Activated CD8-positive, alpha-beta memory T cell treated with anti-CD3 and anti-CD28 coated beads for 36 hours (primary cell): Measurements from ENCODE around the gene TMUB1. TPM values are rescaled to one million over a fixed set of nuclear protein-coding genes. Genes with fewer than 3 reads are reported as not detected.

Experiments used
- CTCF ChIA-PET: fragments of 350-600 bp; sonication (Branson Sonifier 250); formaldehyde crosslinking; loops from one replicate; lab custom pipeline; 2021; ENCODE audit warnings: antibody characterized with exemption; lab: Charles Lee
- POLR2A ChIA-PET: fragments of 350-600 bp; sonication (Branson Sonifier 250); formaldehyde crosslinking; loops from one replicate; lab custom pipeline; 2021; ENCODE audit warnings: antibody characterized with exemption; lab: Charles Lee
- total RNA-seq, 2 experiments: library from RNA; stranded (reverse); gene quantifications; one replicate each; pipeline ENCODE4 v1.2.3, GENCODE V29; 2021

TMUB1 gene
- total RNA-seq, 2 experiments from 2014 or later = 77.4 to 79.7 TPM

DNA sequence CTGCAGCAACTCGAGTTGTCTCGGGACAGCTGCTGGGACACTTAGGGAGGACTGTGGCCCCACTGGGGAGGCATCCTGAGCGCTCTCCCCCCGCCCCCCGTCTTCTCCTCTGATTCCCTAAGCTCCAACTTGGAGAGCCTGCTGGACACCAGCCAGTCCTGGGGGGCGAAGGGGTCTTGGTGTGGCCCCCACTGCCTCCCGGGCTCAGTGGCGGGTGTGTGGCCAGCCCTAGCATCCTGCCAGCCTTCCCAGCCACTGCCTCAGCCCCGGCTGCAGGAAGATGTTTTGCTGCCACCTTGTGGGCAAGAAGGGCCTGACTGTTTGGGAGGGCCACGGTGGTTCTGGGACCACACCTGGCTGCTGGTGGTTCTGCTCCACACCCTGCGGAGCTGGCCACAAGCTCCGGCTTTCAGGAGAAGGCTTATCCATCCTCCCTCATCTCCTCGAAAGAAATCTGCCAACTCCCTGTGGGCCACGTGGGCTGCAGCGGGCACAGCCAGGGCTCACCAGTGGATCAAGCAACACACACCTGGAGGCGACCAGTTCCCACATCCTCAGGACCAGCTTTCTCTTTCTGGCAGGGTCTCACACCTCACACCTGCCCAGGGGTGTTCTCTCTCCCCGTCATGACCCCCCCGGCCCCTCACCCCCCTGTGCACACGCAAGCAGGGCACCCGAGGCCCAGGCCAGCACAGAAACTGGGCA, 27.8 kb upstream of the TMUB1 start:
- CTCF ChIA-PET = interaction anchor here (0.6 to 3.1 kb wide), 27 partner anchors 8 to 213 kb away, joined by 3 to 20 read pairs (median 4); partner anchors contain the start of genes ABCB8 and ASB10
- POLR2A ChIA-PET = no interaction called here

DNA sequence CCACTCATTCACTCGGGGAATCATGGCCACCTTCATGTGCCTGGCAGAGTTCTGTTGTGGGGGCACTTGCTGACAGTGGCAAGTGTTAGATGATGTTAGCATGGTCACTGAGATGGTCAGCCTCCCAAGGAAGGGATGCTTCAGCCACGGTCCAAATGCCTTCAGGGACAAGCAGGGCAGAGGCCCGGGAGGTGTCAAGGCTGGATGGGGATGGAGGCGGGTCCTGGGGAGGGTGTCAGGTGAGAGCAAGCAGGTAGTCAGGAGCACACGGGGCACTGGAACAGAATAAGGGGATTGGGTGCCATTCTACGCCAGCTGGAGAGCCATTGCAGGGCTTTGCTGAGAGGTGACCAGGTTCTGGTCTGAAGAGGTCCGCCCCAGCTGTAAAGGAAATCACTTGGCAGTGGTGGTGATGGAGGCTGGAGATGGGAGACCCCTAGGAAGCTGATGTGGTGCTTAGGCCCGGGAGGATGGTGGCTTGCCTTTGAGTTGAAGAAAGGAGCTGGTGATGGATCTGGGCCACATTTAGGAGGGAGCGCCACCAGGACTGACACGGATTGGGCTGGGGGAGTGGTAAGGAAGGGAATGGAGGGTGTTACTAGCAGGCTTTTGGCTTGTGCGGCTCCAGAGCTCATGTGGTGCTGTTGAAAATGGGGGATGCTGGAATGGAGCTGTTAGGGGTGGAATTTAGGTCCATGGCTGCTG, 27.1 kb upstream of the TMUB1 start:
- CTCF ChIA-PET = interaction anchor here (0.8 to 3.1 kb wide), 24 partner anchors 8 to 212 kb away, joined by 3 to 20 read pairs (median 4); partner anchors contain the start of gene ABCB8
- POLR2A ChIA-PET = no interaction called here

DNA sequence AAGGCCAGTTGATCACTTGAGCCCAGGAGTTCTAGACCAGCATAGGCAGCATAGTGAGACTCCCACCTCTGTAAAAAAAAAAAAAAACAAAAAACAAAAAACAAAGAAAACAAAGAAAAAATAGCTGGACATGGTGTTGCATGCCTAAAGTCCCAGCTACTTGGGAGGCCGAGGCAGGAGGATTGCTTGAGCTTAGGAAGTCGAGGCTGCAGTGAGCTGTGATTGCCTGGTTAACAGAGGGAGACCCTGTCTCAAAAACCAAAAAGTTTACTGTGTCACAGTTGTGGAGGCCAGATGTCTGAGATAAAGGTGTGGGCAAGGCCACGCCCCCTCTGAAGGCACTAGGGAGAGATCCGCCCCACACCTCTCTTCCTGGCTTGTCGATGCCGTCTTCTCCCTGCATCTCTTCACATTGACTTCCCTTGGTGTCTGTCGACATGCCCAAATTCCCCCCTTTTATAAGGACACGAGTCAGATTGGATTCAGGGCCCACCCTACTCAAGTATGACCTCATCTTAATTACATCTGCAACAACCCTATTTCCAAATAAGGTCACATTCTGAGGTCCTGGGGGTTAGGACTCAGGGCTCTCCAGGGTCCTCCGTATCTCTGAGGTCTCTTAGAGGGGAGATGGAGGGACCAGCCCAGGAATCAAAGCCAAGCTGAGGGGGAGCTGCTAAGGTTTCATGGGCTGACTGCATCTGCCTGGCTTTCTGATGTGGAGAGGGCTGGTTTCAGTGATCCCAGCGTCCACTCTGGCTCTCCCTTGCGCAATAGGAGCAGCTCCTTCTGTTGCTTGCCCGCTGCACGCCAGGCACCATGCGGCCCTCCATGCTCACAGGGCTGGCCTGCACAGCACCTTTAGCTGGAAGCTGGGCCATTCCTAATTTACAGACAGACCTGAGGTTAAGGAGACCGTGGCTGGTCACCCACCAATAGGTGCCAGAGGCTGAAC, 26.1 kb upstream of the TMUB1 start:
- POLR2A ChIA-PET = interaction anchor here (0.7 kb wide), 2 partner anchors 11 to 23 kb away, joined by 3 to 5 read pairs; no protein-coding TSS in a partner anchor
- CTCF ChIA-PET = interaction anchor here (0.9 to 3.1 kb wide), 7 partner anchors 17 to 211 kb away, joined by 3 to 12 read pairs (median 4); partner anchors contain the start of gene ABCB8

- POLR2A ChIA-PET = interaction anchor here (0.6 kb wide), 1 partner anchor 52 kb away, joined by 3 read pairs; no protein-coding TSS in a partner anchor
- CTCF ChIA-PET = interaction anchor here (0.7 to 1.3 kb wide), 5 partner anchors 9 to 283 kb away, joined by 3 to 5 read pairs (median 3); no protein-coding TSS in a partner anchor
These were observed 24.6 kb upstream of the TMUB1 start for GRCh38 chr7:151107882-151108281.

- POLR2A ChIA-PET = no interaction called here
These were observed 21.3 kb upstream of the TMUB1 start for GRCh38 chr7:151104411-151105235.

DNA sequence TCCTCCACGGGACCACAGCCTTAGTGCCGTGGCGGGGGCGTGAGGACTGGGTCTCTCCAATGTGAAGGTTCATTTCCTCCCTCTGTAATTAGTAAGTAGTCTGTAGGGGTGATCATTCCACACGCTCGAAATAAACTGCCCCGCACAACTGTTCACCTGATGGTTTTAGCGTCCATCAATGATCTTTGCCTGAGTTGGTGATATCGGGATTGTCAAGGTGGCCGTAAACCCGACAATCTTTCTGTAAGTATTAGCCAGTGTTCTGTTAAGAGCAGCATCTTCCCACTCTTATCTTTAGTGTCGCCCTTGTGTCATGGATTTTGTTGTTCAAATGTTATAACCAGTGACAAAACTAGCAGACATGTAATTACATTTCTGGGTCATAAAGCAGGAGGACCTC, 20.7 kb upstream of the TMUB1 start:
- ChIA-PET CTCF (no interaction called here), POLR2A (interaction anchor here (0.7 kb wide), 1 partner anchor 162 kb away, joined by 11 read pairs; no protein-coding TSS in a partner anchor)

More at GRCh38 chr7:151104411-151105235, 21.3 kb upstream of the TMUB1 start:
- CTCF ChIA-PET = interaction anchor here (0.7 kb wide), 1 partner anchor 205 kb away, joined by 4 read pairs; no protein-coding TSS in a partner anchor

DNA sequence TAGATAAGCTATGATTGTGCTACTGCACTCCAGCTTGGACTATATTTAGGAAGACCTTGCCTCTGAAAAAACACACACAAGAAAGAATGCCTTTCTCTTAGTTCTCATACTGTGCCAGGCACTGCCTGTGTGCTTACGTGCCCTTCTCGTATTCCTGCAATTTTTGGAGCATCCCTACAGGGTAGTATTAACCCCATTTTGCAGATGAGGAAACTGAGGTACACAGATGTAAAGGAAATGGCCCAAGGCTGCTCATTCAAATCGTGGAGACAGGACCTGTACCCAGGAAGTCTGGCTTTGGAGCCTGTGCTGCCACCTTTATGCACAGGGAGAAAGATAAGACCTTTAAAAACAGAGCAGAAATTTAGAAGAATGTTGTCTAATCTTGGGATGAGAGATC, 19.7 kb upstream of the TMUB1 start:
- POLR2A ChIA-PET = no interaction called here
- CTCF ChIA-PET = interaction anchor here (0.6 to 1.5 kb wide), 3 partner anchors 8 to 93 kb away, joined by 3 to 5 read pairs (median 4); no protein-coding TSS in a partner anchor

- CTCF ChIA-PET = interaction anchor here (0.6 to 2.4 kb wide), 4 partner anchors 9 to 1288 kb away, joined by 3 to 5 read pairs (median 4); no protein-coding TSS in a partner anchor
- POLR2A ChIA-PET = no interaction called here
These were observed 18.5 kb upstream of the TMUB1 start for GRCh38 chr7:151101621-151102396.

GRCh38 chr7:151100921-151101320, 17.6 kb upstream of the TMUB1 start:
- ChIA-PET CTCF (interaction anchor here (2.4 kb wide), 1 partner anchor 10 kb away, joined by 5 read pairs; no protein-coding TSS in a partner anchor), POLR2A (no interaction called here)

- POLR2A ChIA-PET = no interaction called here
- CTCF ChIA-PET = interaction anchor here (2.4 kb wide), 1 partner anchor 11 kb away, joined by 5 read pairs; no protein-coding TSS in a partner anchor
These were observed 16.4 kb upstream of the TMUB1 start for GRCh38 chr7:151099486-151100211.

DNA sequence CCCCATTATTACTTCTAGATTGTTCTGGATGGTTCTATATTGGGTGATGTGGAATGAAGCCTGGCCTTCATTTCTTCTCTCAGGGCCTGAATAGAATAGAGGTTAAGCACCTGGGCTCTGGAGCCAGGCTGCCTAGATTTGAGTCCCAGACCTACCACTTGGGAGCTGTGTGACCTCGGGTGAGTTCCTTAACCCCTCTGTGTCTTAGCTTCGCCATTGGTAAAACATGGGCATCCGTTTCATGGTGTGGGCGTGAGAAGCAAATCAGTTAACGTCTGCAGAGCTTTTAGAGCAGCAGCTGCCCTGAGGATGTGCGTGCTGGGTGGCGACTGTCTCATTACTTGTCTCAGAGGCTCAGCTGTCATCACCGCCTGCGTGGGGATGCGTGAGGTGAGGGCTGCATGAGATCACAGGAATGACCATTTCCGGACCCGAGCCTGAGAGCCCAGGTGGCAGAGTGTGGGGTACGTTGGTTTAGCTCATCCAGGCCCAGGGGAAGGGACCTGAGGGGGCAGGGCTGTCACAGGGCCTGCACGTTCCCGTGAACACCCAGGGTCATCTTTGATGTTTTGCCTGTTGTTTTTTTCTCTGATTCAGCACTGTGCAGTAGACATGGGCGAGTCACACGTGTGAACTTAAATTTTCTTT, 12.7 kb upstream of the TMUB1 start:
- POLR2A ChIA-PET = no interaction called here
- CTCF ChIA-PET = interaction anchor here (0.6 to 2.1 kb wide), 2 partner anchors 15 to 688 kb away, joined by 4 to 8 read pairs; no protein-coding TSS in a partner anchor

- CTCF ChIA-PET = interaction anchor here (1.2 to 2.1 kb wide), 2 partner anchors 16 to 74 kb away, joined by 4 to 8 read pairs; no protein-coding TSS in a partner anchor
- POLR2A ChIA-PET = no interaction called here
These were observed 12.0 kb upstream of the TMUB1 start for GRCh38 chr7:151095123-151095797.

GRCh38 chr7:151094675-151095074, 11.4 kb upstream of the TMUB1 start:
- POLR2A ChIA-PET = no interaction called here
- CTCF ChIA-PET = interaction anchor here (1.2 to 2.1 kb wide), 2 partner anchors 16 to 75 kb away, joined by 4 to 8 read pairs; no protein-coding TSS in a partner anchor

DNA sequence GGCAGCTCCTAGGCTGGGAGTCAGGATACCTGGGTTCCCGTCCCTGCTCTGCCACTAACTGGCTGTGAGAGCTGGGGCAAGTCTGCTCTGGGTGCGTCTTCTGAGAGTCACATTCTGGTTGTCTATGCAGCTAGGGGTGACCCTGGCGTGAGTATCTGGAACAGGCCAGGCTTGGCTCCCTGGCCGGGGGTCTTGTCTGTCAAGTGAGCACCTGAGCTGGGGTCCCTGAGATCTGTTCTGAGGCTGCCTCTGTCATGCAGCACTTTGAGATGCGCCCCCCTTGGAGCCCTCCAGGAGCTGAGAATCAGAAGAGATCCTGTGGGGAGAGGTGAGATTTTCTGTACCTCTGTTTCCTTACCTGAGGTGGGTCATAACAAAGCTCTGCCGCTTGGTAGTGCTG, 10.5 kb upstream of the TMUB1 start:
- ChIA-PET POLR2A (no interaction called here), CTCF (interaction anchor here (1.2 to 1.4 kb wide), 2 partner anchors 75 to 76 kb away, joined by 3 to 4 read pairs; no protein-coding TSS in a partner anchor)

DNA sequence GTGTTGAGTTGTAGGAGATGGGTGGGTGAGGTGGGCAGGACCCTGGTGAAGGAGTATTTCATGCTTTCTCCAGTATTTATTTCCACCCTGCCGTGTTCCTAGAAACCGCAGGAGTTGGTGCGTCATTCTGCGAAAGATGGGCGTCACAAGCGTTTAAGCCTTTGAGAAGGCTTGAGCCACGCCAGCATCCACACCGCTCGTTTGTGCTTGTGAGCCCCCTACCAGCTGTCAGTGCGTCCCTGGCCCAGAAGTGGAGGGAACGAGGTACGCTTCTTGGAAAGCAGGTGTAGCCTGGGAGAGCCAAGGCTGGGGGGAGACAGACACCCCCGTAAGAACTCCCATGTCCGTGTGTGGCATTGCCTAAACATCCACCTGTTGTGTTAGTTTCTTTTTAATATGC, 8.7 kb upstream of the TMUB1 start:
- ChIA-PET CTCF (interaction anchor here (1.2 to 2.5 kb wide), 2 partner anchors 18 to 22 kb away, joined by 3 to 12 read pairs; no protein-coding TSS in a partner anchor), POLR2A (no interaction called here)
